PC-3 (cell line): Measurements from ENCODE around the gene LDLRAP1.

Experiments
- EZH2 ChIP-seq: fragments of 300-600 bp; sonication (generic); IDR thresholded peaks from one replicate; pipeline ENCODE4 v1.6.1; 2017; ENCODE audit warnings: antibody characterized with exemption, mild to moderate bottlenecking, low read length; ENCODE audit not compliant: unreplicated experiment
- EZH2phosphoT487 ChIP-seq: fragments of 300-600 bp; sonication (generic); IDR thresholded peaks from 2 replicates; pipeline ENCODE4 v1.6.1; 2018; ENCODE audit warnings: mild to moderate bottlenecking, antibody characterized with exemption, low read length, borderline replicate concordance
- TF ChIP-seq, protein P1 (sequence below): fragments of 300-600 bp; sonication (generic); conservative IDR thresholded peaks from 2 replicates; pipeline ENCODE4 v1.5.1; 2017; ENCODE audit warnings: antibody characterized with exemption, low read depth, mild to moderate bottlenecking, low read length

- TF ChIP-seq, protein P1, sequence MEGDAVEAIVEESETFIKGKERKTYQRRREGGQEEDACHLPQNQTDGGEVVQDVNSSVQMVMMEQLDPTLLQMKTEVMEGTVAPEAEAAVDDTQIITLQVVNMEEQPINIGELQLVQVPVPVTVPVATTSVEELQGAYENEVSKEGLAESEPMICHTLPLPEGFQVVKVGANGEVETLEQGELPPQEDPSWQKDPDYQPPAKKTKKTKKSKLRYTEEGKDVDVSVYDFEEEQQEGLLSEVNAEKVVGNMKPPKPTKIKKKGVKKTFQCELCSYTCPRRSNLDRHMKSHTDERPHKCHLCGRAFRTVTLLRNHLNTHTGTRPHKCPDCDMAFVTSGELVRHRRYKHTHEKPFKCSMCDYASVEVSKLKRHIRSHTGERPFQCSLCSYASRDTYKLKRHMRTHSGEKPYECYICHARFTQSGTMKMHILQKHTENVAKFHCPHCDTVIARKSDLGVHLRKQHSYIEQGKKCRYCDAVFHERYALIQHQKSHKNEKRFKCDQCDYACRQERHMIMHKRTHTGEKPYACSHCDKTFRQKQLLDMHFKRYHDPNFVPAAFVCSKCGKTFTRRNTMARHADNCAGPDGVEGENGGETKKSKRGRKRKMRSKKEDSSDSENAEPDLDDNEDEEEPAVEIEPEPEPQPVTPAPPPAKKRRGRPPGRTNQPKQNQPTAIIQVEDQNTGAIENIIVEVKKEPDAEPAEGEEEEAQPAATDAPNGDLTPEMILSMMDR: no peak
- no peak for TF ChIP-seq EZH2phosphoT487
- TF ChIP-seq EZH2: no peak
Observed at GRCh38 chr1:25554886-25555752, 11.7 kb downstream of the LDLRAP1 start.
